GM19035 (cell line): Measurements from ENCODE around the gene PSMB7.

ENCODE experiments used
- ATAC-seq: cut with Tn5 transposase; IDR thresholded peaks from one replicate; pipeline ENCODE4 v1.9.1; 2021; ENCODE audit not compliant: unreplicated experiment

The PSMB7 gene

DNA sequence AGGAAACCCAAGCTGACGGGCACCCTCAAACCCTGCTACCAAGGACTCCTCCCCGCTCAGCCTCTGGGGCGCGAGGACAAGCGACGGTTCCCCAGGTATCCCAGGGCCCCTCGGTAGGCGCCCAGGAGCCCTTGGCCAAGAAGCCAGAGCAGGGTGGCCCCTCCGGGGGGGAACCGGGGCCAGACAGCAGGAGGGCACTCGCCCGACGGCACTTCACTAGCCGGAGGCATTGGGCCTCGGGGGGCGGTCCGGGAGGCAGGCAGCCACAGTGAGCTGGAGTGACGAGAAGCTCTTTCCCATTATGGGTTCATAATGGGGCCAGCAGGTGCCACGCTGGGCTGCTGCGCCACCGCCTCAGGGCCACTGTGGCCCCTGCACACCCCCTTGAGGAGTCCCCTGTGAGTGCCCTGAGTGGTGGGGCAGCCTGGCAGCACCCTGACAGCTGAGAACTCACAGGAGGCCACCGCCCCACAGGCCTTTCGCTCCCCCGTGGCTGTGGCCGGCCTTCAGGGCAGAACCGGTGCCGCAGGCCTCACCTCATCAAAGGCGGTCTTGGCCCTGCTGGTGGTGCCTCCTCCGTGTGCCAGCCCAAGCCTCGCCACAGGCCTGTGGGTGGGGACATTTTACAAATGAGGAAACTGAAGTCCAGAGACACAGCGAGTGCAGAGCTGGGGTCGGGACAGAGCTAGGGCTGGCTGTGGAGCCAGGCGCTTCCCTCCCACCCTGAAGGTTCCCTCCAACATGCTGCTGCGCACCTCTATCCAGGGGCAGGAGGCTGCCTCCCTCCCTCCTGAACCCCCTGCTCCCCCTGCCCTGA lies 68.7 kb downstream of the PSMB7 start:
- no peak for ATAC-seq

DNA sequence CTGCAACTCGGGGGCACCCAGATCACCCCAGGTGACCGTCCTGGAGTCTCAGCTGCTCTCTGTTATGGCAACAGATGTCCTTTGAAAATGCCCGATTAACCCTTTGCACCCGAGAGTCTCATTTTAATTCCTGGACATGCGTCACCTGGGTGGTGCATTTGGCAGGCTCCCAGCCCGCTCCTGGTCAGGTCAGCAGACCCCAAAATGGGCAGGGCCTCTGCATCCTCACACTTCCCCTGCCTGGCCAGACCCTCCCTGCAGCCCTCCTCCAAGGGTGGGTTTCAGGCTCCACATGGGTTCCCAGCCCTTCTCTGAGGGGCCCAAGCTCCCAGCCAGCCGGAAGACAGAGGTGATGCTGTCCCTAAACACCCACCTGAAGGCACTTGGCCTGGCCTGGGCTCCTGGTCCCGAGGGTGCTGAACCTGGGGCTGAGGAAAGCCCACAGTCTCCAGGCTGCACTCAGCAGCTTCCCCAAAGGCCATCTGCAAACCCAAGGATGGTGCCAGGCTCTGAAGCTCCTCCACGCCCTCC lies 69.4 kb downstream of the PSMB7 start:
- ATAC-seq = no peak

DNA sequence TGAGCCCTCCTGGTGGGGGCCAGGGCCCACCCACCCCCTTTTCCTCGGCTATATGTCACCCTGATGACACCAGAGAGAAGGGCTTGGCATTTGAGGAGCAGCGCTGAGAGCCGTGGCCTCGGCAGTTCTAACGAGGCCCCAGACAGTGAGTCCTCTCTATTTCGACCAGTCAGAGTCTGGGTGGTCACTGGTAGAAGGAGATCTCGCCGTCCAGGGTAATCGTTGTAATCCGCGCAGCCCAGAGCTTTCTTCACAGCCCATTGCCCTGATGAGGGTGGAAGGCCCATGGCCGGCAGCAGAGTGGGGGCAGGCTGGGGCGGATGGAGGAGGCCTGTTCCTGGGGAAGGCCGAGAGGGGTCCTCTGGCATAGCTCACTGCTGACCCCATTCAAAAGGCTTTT lies 70.2 kb downstream of the PSMB7 start:
- ATAC-seq = no peak

DNA sequence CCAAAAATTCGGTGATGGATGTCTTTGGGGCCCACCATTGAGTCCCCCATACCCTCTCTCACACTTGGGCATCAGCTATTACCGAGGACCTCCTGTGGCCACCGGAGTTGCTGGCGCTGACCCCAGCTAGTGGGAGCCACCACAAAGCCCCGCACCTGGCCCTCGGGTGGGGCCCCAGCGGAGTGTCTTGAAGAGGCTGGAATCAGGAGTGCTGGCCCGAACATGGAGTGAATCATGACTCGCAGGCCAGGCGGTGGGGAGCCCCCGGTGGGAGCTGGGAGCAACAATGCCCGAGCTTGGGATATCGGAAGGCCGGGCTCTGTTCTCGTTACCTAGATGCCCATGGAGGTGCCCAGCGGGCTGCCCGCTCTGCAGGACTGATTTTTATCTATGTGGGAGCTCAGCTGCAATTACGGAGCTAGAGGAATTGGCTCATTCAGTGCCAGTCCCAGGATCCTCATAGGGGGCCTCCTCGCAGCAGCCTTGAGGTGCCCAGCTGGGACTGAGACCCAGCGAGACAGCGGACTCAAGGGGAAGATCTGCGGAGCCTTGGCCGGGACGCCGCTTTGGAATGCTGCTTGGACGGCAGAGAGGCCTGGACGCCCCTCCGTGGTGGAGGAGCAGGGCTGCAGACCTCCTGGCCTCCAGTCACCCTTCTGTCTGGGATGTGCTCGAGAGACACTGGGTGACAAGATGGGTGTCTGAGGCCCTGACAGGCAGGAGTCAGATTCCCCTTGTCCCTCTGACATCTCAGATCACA lies 70.8 kb downstream of the PSMB7 start:
- no peak for ATAC-seq

DNA sequence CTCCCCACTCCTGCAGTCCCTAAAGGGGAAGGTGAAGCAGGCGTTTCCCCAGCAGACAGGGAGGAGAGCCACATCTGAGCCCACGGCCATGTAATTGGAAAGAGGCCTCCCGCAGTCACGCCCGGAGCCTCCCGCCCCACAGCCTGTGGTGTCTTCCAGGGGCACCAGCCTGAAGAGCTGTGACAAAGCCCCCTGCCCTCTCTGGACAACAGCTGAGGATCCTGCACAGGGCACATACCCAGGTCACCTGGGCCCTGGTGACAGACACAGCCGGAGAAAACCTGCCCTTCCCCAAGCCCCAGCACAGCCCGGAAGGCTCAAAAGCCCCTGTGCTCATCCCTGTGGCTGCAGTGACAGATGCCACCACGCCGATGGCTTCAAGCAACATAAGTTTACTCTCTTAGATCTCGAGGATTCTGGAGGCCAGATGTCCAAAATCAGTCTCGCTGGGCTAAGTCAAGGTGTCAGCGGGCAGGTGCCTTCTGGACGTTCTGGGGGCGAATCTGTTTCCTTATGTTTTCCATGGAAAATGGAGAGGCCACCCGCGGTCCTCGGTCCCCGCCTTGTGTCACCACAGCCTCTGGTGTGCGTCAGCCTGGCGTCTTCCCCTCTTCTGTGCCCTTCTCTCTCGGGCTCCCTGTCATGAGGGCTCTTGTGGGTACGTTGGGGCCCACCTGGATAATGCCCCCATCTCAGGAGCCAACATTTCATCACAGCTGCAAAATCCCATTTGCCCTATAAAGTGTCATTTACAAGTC lies 71.5 kb downstream of the PSMB7 start:
- ATAC-seq = no peak

DNA sequence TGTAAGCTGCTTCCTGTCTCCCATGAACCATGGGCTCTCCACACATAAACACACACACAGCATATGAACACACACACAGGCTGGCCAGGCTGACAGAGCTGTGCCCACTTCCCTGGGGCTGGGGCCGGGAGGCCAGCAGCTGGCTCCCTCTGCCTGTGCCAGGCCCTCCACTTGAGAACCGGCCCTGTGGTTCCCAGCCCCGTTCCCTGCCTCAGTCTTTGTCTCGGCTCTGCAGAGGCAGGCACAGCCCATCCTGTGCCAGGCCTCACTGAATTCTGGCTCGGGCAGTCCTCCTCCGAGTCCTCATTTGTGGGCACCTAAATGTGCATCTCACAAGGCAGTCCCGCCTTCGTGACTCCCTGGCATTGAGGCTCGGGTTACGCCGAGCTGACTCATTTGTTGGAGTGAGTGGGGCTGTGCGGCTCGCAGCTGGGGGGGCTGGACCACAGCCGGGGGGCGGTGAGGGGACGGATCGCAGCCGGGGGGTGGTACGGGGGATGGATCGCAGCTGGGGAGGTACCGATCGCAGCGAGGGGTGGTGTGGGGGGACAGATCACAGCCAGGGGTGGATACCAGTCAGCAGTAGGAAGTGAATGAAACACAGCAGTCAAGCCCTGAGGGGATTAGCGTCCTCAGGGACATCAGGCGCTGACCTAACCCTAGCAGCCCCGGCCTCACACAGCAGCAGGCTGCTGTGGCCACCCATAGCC lies 72.3 kb downstream of the PSMB7 start:
- no peak for ATAC-seq

DNA sequence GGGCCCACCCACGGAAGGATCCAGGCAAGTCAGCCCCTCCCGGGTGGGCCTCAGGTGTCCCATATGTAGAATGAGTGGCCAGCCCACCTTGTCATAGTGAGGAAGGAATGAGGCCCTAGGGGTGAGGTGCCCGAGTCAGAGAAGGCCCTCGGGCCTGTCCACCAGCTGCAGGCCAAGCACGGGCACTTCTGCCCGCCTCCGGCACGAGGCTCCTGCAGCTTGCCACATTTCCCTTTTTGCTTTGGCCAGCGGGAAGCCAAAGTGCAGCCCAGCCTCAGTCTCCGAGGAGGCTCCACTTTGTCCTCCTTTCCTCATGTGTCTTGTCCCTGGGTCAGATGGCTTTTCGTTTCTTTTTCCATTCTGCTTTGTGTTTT lies 72.9 kb downstream of the PSMB7 start:
- ATAC-seq = no peak

DNA sequence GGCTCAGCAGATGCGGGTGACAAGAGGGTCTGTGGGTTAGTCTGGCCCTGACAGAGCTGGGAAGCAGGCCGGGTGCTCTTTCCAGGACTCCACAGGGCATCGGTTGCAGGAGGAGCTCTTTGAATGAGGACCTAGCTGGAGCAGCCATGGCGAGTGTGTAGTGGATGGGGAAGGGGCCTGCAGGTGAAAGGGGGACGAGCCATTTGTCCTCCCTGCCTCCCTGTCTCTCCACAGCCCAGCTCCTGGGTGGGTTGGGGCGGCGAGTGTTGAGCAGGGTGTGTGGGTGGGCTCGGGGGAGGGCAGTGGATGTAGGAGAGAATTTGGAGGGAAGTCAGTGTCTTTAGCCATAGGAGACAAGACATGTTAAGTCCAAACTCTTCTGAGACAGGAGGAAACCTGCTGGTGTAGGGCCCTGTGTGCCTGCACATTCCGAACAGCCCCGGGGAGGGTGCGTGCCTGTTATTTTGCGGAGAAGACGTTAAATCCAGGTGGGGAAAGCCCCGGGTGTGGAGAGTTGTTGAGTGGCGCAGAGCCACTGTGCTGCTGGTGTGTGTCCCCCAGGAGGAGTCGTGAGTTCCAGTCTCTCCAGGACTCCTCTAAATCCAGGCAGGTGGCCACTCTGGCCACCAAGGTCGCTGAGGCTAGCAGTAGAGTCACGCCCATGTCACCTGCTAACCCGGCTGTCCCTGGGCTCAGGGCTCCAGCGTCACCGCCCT lies 73.6 kb downstream of the PSMB7 start:
- no peak for ATAC-seq

DNA sequence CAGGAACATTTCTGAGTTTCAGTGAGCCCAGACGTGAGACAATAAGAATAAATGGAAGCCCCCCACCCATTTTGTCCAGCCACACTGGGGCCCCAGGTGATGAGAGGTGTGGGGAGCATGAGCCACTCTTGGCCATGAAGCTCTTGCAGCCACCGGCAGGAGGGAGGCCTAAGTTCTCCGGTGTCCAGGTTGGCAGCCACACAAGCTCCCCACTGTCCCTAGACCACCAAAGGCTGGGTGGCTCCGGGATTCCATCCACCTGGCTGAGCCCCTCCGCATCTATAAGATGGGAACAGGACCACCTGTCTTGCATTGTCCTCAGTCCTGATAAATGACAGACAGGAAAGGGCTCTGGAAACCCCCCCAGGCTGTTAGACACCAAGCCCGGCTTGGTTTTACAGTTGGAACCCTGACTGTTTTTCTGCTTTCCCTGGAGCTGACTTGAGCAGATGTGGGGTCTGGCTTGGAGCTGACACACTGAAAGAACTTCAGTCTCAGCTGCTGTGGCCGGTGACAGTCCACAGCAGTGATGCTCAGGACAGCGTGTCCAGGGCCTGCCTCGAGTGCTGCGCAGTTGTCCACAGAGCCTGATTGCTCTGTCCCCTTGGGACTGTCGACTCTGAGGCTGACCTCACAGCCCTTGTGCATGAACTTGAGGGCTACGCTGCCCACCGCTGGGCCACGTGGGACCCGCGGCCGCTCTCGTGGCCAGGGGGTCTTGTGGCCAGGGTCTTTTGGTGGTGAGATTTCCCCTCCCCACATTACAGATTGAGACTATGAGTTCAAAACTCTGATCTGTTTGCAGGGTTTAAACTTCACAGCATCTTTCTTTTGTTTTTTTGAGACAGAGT lies 74.8 kb downstream of the PSMB7 start:
- ATAC-seq = no peak

DNA sequence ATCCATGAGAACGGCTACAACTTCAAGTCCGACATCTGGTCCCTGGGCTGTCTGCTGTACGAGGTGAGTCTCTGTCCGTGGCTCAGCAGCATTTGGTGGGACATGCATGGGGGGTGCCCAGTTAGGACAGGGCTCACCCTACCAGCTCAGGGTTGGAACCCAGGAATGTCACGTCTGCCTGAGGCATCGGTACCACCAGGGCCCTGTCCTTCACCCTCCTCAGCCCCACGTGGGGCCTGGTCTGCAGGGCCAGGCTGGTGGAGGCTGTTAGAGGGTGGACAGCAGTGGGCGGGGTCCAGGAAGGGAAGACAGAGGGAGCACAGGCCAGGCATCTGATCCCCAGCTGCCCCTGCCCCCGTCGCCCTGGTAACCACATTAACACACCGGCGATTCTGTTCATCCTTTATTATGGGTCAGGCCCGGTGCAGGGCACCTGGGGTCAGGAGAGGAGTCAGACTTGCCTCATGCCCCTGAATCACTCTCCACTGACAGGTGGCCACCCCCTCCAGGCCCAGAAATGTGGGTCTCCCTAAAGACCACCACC lies 75.6 kb downstream of the PSMB7 start:
- no peak for ATAC-seq

DNA sequence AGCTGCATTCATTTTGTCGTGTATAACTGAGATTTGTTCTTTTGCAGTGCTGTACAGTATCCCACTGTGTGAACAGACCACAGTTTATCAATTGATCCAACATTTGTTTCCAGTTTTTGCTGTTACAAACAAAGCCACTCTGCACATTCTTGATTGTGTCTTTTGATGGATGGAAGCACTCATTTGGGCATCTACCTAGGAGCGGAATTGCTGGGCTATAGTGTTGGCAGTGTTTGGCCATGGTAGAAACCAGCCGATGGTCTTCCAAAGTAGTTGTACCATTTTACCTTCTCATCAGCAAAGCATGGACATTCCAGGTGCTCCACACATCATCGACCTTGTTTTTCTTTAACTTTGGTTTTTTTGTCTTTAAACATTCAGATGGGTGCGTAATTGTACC lies 77.7 kb downstream of the PSMB7 start:
- ATAC-seq = no peak

DNA sequence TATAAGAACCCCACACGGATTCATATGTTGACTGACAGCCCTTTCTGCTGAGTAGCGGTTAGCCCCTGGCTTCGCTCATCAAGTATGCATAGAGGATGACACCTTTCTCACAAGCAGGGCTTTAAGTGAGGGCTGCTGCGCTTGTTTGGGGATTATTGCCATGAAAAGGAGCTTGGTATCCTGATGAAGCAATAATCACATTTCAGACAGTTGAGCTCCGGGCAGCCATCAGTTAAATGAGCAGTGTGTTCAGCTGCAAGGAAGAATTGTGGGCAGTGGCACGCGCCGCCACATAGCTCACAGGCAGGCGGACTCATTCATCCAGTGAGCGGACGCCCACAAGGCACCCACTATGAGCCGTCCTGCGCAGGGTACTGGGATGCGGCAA lies 79.9 kb downstream of the PSMB7 start:
- ATAC-seq = no peak

DNA sequence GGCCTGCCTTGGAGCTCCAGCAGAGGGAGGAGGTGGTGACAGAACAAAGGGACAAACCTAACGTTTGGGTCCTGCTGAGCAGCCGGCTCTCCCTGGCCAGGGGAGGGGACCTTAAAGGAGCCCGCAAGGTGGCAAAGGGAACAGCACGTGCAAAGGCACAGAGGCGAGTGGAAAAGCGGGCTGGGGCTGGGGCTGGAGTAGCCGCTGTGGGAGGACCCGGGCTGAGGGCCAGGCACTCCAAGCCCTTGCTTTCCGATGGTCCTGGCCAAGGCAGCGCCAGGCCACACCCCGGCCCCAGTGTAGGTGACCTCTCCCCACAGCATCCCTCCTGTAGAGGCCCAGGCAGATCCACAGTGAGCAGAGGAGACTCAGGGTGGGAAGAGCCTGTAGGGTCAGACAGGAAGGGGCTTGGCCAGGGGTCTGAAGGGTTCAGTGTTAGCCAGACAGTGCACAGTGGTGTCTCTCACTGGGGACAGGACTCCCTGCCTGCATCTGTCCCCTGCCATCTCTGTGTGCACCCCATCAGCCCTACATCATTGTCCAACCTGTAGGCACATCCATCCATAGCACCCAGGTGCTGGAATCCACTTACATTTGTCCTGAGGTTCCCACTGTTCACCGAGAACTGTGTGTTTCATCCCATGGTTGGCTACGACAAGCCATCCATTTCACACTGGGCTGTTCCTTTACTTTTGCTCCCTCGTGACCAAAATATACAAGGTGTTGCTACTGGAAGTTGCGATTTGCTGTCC lies 80.5 kb downstream of the PSMB7 start:
- ATAC-seq = no peak

DNA sequence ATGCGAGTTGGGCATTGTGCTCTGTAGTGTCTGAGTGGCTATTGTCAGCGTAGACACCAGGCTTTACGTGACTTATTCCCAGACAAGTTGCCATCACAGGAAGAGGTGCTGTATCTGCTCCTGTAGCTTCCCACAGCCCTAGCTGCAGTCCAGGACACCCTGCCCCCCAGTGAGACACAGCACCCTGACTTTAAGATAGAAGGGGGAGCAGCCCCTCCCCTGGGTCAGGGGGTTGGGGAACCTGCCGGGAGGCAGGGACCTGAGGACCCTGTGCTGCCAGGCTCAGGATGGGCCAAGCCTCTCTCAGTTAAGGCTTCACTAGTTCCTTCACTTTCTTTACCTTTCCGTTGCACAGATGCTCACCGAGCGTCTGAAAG lies 82.1 kb downstream of the PSMB7 start:
- ATAC-seq = no peak

DNA sequence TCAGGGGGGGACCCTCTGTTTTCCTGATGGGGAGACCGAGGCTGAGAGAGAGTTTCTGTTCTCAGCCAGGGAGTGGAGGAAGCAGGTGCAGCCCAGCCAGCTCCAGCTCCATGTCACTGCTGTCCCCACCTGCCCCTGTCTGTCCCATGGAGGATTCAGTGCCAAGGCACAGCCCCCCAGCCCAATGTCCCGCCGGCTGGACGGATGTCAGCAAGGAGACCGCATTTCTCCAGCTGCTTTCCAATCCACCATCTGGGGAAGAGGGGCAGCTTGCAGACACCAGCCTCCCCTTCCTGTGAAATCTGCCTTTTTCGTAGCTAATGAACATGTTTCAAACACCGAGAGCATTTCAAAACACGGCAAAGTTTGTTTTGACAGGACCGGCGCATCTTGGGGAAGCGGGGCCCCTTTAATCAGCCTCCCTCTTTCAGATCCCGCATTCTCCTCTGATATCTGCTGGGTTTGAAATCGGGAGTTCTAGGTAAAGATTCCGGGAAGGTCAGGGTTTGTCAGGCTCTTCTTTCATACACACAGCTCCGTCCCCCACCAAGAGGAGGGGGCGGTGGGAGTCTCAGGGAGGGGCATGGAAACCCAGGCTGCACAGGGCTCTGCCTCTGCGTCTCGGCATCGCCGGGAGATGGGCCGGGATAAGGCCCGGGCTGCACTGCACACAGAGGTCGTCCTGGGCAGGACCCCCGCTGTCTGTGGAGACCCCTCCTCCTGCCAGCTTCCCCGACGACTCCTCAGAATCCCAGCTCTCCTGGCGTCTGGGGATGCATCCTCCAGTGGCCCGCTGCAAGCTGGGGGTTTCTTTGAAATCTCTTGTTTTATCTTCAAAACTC lies 82.7 kb downstream of the PSMB7 start:
- ATAC-seq = no peak

DNA sequence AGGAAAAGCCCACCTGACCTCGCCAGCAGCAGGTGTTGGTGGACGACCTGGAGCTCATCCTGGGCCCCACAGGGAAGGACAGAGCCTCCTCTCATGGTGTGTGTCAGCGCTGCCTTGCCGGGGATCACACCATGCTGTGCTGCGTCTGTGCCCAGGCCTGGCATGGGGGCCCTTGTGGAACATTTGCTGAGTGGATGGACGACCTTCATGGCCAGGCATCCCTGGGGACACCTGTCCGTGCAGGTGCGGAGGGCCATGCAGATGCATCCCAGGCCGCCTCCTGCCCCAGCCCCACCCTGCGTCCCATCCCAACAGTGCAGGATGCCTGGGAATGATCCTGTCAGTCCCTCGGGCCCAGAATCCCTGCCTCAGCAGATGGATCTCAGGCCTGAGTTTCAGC lies 83.7 kb downstream of the PSMB7 start:
- no peak for ATAC-seq

DNA sequence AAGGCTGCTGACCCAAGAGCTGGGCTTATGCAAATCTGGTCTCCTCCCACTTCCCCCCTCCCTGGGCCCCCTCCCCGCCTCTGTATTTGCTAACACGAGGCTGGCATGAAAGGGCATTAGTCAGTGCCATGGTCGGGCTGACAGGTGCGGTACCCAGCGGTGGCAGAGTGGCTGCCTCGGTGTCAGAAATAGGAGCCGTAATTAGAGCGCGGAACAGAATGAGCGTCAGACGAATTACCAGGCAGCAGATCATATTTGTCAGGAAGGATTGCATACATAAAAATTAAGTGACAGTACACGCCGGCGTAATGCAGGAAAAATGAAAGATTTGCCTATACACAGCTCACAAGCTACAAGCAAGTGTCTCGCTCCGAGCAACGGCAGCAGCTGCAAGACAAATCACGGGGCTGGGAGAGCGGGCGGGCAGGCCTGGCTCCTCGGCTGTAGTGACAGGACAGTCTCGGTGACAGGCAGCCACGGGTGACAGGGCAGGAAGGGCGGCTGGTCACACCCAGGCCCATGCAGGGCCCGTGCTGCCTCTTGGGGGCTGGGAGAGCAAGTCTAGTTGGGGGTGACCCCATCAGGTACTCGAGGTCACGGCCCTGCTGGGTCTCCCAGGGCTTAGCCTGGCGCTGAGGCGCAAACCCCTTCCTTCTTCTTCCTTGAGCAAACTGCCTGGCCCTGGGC lies 85.1 kb downstream of the PSMB7 start:
- no peak for ATAC-seq
